ENCODE data around the gene LZTS2. TPM values are rescaled to one million over a fixed set of nuclear protein-coding genes. Genes with fewer than 3 reads are reported as not detected.
"Not testable (repeated sequence)": the region's sequence is repeated elsewhere in the genome, so short reads cannot be mapped to it uniquely, and the experiment has no call there.

LZTS2 gene
- polyA plus RNA-seq: 100 to 1,000 TPM in 1 of 3 donors, 10 to 100 TPM in 2; 22.4 to 105 (median 91.5) TPM

DNA sequence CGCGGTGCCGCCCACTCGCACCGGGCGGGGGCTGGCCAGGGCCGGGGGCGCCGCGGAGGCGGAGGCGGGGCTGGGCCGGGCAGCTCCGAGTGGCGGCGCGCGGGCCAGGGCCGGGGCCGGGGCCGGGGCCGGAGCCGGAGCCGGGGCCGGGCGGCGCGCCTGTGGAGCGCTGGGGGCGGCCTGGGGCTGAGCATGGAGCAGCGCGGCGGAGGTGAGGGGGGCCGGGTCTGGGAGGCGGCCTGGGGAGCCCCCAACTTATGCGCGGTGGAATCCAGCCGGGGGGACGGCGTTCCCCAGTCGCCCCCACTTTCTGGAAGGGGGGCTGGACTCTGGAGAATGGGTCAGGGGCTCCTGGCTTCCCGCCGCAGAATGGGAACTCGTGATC is at the start of gene LZTS2:
LZTS2 (plus strand) TSS at position 67 of the 385 bp plus-strand sequence. CDS start 2,731 bp downstream, outside the sequence.
- H3K27ac ChIP-seq (ENCODE audit: low read depth, low read length): peak within 1 kb of the TSS; percentile 97
- WGBS, 3 donors: 0 to 2% (median 1%) methylated on average over 19 to 44 of the region's 44 CpGs

DNA sequence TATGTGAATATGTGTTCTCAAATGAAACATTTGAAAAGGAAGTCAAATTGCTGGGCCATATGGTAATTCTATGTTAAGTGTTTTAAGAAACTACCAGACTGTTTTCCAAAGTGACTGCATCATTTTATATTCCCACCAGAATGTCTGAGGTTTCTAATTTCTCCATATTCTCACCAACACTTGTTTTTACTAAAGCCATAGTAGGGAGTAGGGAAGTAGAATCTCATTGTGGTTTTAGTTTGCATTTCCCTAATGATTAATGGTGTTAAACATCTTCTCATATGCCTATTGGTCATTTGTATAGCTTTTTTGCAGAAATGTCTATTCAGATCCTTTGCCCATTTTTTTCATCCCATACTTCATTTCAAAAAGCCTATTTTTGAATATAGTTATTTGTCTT is 39.4 kb upstream of the LZTS2 start:
- H3K27ac ChIP-seq (ENCODE audit: low read depth, low read length): no peak overlapping the region

DNA sequence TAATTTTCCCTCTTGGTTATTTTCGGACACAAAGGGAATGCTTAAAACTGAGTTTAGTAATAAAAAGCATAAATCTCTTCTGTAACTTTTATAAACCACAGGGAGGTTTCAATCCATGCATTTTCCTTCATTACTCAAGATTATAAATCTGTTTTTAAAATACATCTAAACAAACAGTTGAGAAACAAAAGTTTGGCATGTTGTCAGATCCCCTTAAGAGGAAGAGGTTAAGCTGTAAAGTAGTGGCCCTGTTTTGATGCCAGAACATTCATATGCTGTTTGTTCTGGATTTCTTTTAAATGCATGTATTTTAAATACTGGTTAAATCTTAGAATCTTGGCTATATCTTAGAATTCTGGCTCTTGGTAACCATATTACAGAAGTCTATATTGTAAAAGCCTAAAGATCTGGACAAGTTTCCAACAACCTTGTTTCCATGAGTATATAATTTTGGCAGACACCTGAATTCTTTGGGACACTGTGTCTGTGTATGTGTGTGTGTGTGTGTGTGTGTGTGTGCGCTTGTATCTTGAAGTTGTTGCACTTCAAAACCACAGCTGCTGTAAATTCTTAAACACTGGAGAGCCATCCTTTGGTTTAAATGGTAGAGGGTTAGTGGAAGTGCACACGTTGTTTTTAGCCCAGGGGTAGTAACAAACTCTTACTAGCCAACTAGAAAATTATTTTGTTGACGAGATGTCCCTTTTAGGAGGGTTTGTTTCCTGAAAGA is 37.1 kb upstream of the LZTS2 start:
- H3K27ac ChIP-seq (ENCODE audit: low read depth, low read length): no peak overlapping the region
- WGBS, 3 donors: 81 to 91% (median 89%) methylated on average over 4 of the region's 4 CpGs

DNA sequence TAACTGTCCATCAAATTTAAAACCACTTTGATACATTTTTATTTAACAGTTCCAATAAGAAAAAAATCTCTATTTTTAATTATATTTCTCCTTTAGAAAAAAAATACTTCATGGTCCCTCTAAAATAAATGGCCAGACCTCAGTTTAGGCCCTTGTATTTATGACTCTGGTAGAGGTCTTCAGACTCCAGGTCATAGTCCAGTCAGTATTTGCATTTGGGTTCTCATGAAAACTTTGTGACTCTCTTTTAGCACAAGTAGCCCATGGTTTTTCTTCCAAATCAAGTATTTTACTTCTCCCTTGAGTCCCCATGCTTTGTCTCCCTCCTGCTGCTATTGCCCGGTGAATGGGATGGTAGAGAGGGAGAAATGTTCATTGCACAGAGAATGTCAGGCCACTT is 35.8 kb upstream of the LZTS2 start:
- H3K27ac ChIP-seq (ENCODE audit: low read depth, low read length): no peak overlapping the region
- 97 to 100% (median 100%) methylated on average over 1 of the region's 1 CpG for WGBS, 3 donors

- no peak overlapping the region for H3K27ac ChIP-seq (ENCODE audit: low read depth, low read length)
- WGBS, 3 donors: 68 to 69% (median 69%) methylated on average over 5 of the region's 5 CpGs
Observed at GRCh38 chr10:100965820-100966219, 33.8 kb upstream of the LZTS2 start.

DNA sequence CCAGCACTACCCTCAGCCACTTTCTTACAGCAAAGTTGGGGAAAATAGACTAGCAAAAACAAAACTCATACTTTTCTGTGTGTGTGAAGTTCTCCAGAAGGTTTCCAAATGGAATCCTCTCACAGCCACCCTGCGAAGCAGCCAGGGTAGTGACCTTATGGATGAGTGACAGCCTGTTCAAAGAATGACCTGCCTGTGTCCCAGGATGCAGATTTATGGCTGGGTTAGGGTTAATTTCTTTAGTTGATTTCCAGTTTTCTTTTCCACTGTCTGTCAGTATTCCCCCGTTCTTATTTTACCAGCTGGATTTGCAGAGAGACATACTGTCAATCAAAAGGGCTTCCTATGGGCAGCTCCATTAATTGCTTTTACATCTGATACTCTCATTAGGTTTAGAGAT is 32.7 kb upstream of the LZTS2 start:
- 28 to 85% (median 83%) methylated on average over 2 of the region's 2 CpGs for WGBS, 3 donors
- no peak overlapping the region for H3K27ac ChIP-seq (ENCODE audit: low read depth, low read length)

DNA sequence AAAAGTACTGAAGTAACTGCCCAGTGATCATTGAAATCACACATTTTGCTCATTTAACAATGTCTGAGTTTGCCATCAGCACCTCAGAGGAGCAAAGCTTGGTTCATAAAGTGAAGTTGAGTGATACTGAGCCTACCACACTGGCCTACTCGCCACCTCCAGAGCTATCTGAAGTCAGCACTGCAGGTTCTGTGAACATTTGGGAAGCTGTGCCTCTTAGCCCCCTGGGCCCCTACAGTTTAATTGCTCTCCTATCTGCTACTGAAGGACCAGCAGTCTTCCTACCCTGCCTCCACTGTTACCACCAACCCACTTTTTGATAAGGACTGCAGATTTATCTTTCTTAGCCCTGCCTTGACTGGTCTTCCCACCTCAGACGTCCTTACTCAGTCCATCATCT is 32.3 kb upstream of the LZTS2 start:
- WGBS, 3 donors: 82 to 88% (median 86%) methylated on average over 2 of the region's 2 CpGs
- H3K27ac ChIP-seq (ENCODE audit: low read depth, low read length): no peak overlapping the region

DNA sequence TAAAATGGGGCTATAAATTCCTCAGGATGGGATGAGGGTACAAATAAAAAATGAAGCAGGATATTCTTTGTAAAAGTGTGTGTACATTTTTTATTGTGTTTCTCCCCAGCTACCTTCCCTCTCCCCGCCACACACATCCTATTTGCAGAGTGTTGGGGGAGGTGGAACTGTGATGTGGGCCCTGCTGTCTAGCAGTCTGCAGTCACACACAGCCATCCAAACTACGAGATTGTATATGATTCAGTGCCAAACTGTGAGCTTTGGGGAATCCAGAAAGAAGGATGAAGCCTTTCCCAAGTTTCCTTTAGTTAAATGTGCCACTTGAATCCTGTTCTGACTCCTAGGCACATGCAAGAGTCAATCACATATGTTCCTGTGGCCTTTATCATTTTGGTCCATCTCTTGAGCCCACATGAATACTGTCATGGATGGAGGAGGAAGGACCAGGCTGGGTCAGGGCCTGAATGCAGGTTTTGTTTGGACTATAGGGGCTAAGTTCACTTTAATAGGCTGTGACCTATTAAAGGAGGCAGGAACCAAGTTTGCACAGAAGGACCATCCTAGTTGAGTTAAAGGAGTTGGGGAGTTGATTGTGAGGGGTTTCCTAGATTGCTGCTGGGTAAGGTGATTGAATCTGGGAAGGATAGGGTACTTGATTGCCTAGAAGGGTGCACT is 31.4 kb upstream of the LZTS2 start:
- WGBS, 3 donors: 78 to 90% (median 88%) methylated on average over 2 of the region's 2 CpGs
- H3K27ac ChIP-seq (ENCODE audit: low read depth, low read length): no peak overlapping the region

- no peak overlapping the region for H3K27ac ChIP-seq (ENCODE audit: low read depth, low read length)
- 6 to 30% (median 22%) methylated on average over 9 of the region's 9 CpGs for WGBS, 3 donors
Observed at GRCh38 chr10:100968863-100969186, 30.8 kb upstream of the LZTS2 start.

- WGBS, 3 donors: 1 to 3% (median 1%) methylated on average over 50 to 70 of the region's 70 CpGs
- H3K27ac ChIP-seq (ENCODE audit: low read depth, low read length): no peak within 1 kb of the TSS
Observed at GRCh38 chr10:100969187-100970075, 30.2 kb upstream of the LZTS2 start, which contains the start of gene SEMA4G. Gene SEMA4G (plus strand): TSS chr10:100969504. CDS start chr10:100972913, 3,409 bp downstream.

- no peak overlapping the region for H3K27ac ChIP-seq (ENCODE audit: low read depth, low read length)
- WGBS, 3 donors: 23 to 45% (median 43%) methylated on average over 13 of the region's 13 CpGs
Observed at GRCh38 chr10:100970076-100970913, 29.3 kb upstream of the LZTS2 start.

DNA sequence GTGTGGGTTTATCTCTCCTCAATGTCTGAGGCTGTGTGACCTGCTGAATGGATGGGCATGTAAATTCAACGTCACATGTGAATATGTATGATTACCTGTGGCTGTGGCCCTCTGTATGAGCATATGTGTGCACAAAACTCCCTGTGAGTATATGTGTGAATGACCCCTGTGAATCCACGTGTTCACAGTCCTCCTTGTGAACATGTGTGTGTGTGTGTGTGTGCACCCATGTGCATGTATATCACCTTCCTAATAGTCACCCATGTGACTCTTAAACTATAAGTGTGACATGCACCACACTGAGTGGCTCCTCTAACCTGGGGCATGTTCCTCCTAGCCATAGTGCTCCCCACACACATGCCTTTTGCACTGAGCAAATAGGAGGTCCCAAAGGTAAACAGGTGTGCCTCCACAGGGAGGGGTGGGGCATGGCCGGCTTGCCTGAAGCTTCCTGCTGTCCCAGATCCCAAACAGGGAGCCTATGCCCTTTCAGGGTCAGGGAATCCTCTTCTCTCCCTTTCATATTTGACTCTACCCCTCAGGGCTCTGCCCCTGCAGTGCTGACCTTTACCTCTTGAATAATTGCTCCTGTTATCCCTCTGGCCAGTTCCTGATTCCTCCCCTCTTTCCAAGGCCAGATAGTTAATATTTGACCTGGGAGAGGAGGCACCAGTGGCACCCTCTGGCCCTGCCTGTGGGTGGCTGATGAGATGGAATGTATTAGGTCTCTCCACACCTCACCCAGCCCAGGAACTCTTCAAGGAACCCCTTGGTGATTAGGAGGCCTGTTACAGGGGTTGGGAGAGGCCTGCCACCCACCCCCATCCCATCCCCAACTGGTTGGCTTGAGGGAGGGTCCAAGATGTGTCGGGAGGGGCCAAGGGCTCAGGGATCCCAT is 28.4 kb upstream of the LZTS2 start:
- WGBS, 3 donors: 22 to 86% (median 75%) methylated on average over 4 of the region's 4 CpGs
- H3K27ac ChIP-seq (ENCODE audit: low read depth, low read length): no peak overlapping the region

GRCh38 chr10:100972115-100972903 is 27.3 kb upstream of the LZTS2 start:
- no peak overlapping the region for H3K27ac ChIP-seq (ENCODE audit: low read depth, low read length)
- 69 to 86% (median 80%) methylated on average over 13 of the region's 13 CpGs for WGBS, 3 donors

DNA sequence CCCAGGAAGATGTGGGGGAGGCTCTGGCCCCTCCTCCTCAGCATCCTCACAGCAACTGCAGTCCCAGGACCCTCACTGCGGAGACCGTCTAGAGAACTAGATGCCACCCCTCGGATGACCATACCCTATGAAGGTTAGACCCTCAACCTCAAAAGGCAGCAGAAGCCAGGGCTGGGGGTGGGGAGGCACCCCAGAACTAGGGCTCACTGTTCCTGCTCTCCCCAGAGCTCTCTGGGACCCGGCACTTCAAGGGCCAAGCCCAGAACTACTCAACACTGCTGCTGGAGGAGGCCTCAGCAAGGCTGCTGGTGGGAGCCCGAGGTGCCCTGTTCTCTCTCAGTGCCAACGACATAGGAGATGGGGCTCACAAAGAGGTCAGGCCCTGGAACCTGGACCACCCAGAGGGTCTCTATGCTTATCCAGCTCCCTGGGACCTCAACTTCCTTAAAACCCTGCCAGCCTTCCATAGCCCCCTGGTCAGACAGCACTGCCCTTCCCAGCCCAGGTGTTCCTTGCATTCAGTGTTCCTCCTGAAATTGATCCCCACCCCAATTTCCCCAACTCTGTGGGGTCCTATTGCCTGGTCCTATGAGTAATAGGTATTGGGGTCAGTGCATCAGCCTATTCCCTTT is 26.6 kb upstream of the LZTS2 start:
- 91 to 95% (median 95%) methylated on average over 6 of the region's 6 CpGs for WGBS, 3 donors
- H3K27ac ChIP-seq (ENCODE audit: low read depth, low read length): no peak overlapping the region

GRCh38 chr10:100975397-100975796 is 24.2 kb upstream of the LZTS2 start:
- H3K27ac ChIP-seq (ENCODE audit: low read depth, low read length): not testable (repeated sequence)
- 80 to 86% (median 83%) methylated on average over 8 of the region's 8 CpGs for WGBS, 3 donors

DNA sequence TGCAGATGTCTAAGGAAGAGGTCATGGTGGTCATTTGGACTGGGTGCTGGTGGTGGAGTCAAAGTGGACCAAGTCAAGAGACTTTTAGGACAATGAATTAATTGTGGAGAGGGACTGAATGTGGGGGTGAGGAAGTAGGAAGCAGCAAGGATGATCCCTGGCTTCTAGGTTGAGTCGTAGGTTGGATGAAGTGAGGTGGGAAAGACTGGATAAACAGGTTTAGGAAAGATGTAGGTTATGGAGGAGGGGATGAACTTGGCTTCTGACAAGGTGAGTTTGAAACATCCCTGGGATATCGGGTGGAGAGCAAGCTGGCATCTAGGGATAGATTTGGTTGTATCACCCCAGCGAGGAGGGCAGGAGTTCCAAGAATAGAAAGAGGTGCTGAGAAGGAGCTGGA is 22.7 kb upstream of the LZTS2 start:
- no peak overlapping the region for H3K27ac ChIP-seq (ENCODE audit: low read depth, low read length)
- WGBS, 3 donors: 73 to 93% (median 86%) methylated on average over 3 of the region's 3 CpGs
